K562 treated with DMSO at 1 percent for 48 hours (cell line): Measurements from ENCODE around the gene IL18BP. TPM values are rescaled to one million over a fixed set of nuclear protein-coding genes. Genes with fewer than 3 reads are reported as not detected.

ENCODE experiments used
- total RNA-seq: library from RNA; unstranded; fragments of 300-600 nt; gene quantifications from 2 replicates; pipeline ENCODE4 v1.2.3, GENCODE V29; 2022; ENCODE audit warnings: low replicate concordance; ENCODE audit errors: extremely low read depth

IL18BP gene
- total RNA-seq = not detected in 2 replicates

GRCh38 chr11:71998649-71999310 is at the start of gene IL18BP:
TSS of gene IL18BP (plus strand) at chr11:71998909. CDS start at chr11:71999985, 1,076 bp downstream.

Other genes starting within 250 kb of the IL18BP start
- not detected in 2 replicates for gene DEFB108B, start 165.7 kb upstream of the IL18BP start, total RNA-seq
- gene DEFB131B, start 120.5 kb upstream of the IL18BP start, total RNA-seq = not detected in 2 replicates
- not detected in 2 replicates for gene XNDC1N, start 70.3 kb upstream of the IL18BP start, total RNA-seq
- not detected in 2 replicates for gene RNF121, start 69.9 kb upstream of the IL18BP start, total RNA-seq
- gene NUMA1, start 81.6 kb downstream of the IL18BP start, total RNA-seq = 172 TPM in 1 of 2 replicates, not detected in the other
- gene LRRC51, start 81.9 kb downstream of the IL18BP start, total RNA-seq = not detected in 2 replicates
- gene LAMTOR1, start 104.4 kb downstream of the IL18BP start, total RNA-seq = not detected in 2 replicates
- not detected in 2 replicates for gene TOMT, start 107.0 kb downstream of the IL18BP start, total RNA-seq
- gene ANAPC15, start 113.8 kb downstream of the IL18BP start, total RNA-seq = not detected in 2 replicates
- gene FOLR3, start 136.8 kb downstream of the IL18BP start, total RNA-seq = not detected in 2 replicates
- not detected in 2 replicates for gene FOLR1, start 193.2 kb downstream of the IL18BP start, total RNA-seq
- gene FOLR2, start 217.9 kb downstream of the IL18BP start, total RNA-seq = not detected in 2 replicates
- not detected in 2 replicates for gene INPPL1, start 225.9 kb downstream of the IL18BP start, total RNA-seq
- not detected in 2 replicates for gene PHOX2A, start 245.3 kb downstream of the IL18BP start, total RNA-seq